ENCODE measurements around the gene GDAP1L1.

- TF ChIP-seq, protein P1, sequence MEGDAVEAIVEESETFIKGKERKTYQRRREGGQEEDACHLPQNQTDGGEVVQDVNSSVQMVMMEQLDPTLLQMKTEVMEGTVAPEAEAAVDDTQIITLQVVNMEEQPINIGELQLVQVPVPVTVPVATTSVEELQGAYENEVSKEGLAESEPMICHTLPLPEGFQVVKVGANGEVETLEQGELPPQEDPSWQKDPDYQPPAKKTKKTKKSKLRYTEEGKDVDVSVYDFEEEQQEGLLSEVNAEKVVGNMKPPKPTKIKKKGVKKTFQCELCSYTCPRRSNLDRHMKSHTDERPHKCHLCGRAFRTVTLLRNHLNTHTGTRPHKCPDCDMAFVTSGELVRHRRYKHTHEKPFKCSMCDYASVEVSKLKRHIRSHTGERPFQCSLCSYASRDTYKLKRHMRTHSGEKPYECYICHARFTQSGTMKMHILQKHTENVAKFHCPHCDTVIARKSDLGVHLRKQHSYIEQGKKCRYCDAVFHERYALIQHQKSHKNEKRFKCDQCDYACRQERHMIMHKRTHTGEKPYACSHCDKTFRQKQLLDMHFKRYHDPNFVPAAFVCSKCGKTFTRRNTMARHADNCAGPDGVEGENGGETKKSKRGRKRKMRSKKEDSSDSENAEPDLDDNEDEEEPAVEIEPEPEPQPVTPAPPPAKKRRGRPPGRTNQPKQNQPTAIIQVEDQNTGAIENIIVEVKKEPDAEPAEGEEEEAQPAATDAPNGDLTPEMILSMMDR (IDR thresholded peaks at IDR 0.05; ENCODE audit: poor library complexity, severe bottlenecking), result no peak
- TF ChIP-seq EZH2 (IDR thresholded peaks at IDR 0.05; ENCODE audit: borderline replicate concordance, insufficient read depth, low read length, poor library complexity, severe bottlenecking) (no peak), RAD21 (conservative IDR thresholded peaks at IDR 0.05) (no peak), POLR2AphosphoS5 (IDR thresholded peaks at IDR 0.05) (no peak), TAF1 (IDR thresholded peaks at IDR 0.05; ENCODE audit: low read depth) (no peak), EP300 (conservative IDR thresholded peaks at IDR 0.05; ENCODE audit: poor library complexity, severe bottlenecking) (no peak), REST (IDR thresholded peaks at IDR 0.05; ENCODE audit: borderline replicate concordance) (no peak)
These were observed 15.9 kb upstream of the GDAP1L1 start for GRCh38 chr20:44231193-44231592.

Measured in neural cell (in vitro differentiated cells).